Activated B cell treated with CpG ODN at 0.5 μM for 24 hours (primary cell): ENCODE data around the gene FSCN2. TPM values are rescaled to one million over a fixed set of nuclear protein-coding genes. Genes with fewer than 3 reads are reported as not detected.

Experiments used
- ATAC-seq: fragments of 200-7000 bp; cut with Tn5 transposase; one replicate; pipeline ENCODE4 v1.10.0; 2021; ENCODE audit warnings: low read depth, mild to moderate bottlenecking, moderate library complexity
- CTCF ChIA-PET: fragments of 350-600 bp; sonication (Branson Sonifier 250); formaldehyde crosslinking; loops from one replicate; lab custom pipeline; 2021; ENCODE audit warnings: antibody characterized with exemption; lab: Charles Lee
- POLR2A ChIA-PET: fragments of 350-600 bp; sonication (Branson Sonifier 250); formaldehyde crosslinking; loops from one replicate; lab custom pipeline; 2021; ENCODE audit warnings: antibody characterized with exemption; lab: Charles Lee
- DNase-seq: peaks from one replicate; pipeline ENCODE4 v3.0.0; 2022
- H3K27ac Mint-ChIP-seq: one replicate; pipeline ENCODE4 v1.8.0; 2020; ENCODE audit warnings: mixed read lengths
- H3K27me3 Mint-ChIP-seq: one replicate; pipeline ENCODE4 v1.8.0; 2021; ENCODE audit warnings: mixed read lengths
- H3K36me3 Mint-ChIP-seq: one replicate; pipeline ENCODE4 v1.8.0; 2021; ENCODE audit warnings: low read depth, mixed read lengths
- H3K4me1 Mint-ChIP-seq: one replicate; pipeline ENCODE4 v1.8.0; 2021; ENCODE audit warnings: mixed read lengths
- H3K4me3 Mint-ChIP-seq: one replicate; pipeline ENCODE4 v1.8.0; 2020; ENCODE audit warnings: mild to moderate bottlenecking, mixed read lengths
- H3K9me3 Mint-ChIP-seq: one replicate; pipeline ENCODE4 v1.8.0; 2020; ENCODE audit warnings: mixed read lengths
- intact Hi-C: fragments of 100-400 bp; cut with micrococcal nuclease; formaldehyde crosslinking; loops from one replicate; pipeline ENCODE4 v1.15.1; 2024
- total RNA-seq: library from RNA; stranded (reverse); gene quantifications from 2 replicates; pipeline ENCODE4 v1.2.3, GENCODE V29; 2022
- TF ChIP-seq, protein P1 (sequence below): fragments of 200-600 bp; IDR thresholded peaks from one replicate; pipeline ENCODE4 v1.8.0; 2022; ENCODE audit warnings: antibody characterized with exemption, mild to moderate bottlenecking

FSCN2 gene
- total RNA-seq, 1 donor from 2014 or later: 5.5 TPM

DNA sequence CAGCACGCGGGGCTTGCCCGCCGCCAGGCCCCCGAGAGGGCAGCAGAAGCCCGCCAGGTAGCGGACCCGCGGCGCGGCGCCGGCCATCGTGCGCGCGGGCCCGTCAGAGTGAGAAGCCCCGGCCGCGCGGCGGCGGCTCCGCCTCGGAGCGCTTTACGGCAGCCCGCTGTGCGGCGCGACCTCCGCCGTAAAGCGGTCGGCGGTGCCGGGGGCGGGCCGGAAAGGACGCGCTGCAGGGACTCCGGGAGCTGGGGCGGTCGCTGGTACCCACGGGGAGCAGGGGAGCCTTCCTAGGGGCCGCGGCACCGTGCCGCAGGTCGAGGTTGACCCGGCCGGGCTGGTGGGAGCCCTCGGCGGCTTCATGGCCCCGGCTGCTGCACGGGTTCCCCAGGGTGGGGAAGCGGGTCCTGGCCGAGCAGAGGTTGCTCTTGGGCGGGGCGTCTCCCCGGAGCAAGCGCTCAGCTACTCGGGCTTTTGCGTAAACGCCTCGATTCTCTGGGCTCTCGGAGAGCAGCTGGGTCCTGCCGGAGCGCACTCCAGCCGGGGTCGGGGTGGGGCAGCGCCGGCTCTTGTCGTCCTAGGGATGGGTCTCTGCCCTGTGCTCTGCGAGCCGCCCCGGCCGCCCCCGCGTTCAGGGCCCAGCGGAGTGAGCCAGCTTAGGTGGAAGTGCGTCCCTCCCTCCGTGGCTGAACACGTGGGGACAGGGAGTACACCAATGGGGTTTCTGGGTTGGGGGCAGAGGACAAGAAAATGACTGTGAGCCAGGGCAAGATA, 24.3 kb downstream of the FSCN2 start, which contains the start of gene FAAP100:
FAAP100 (minus strand) TSS at position 110 of the 774 bp plus-strand sequence; CDS start at position 87, 23 bp downstream.
- TF ChIP-seq, protein P1, sequence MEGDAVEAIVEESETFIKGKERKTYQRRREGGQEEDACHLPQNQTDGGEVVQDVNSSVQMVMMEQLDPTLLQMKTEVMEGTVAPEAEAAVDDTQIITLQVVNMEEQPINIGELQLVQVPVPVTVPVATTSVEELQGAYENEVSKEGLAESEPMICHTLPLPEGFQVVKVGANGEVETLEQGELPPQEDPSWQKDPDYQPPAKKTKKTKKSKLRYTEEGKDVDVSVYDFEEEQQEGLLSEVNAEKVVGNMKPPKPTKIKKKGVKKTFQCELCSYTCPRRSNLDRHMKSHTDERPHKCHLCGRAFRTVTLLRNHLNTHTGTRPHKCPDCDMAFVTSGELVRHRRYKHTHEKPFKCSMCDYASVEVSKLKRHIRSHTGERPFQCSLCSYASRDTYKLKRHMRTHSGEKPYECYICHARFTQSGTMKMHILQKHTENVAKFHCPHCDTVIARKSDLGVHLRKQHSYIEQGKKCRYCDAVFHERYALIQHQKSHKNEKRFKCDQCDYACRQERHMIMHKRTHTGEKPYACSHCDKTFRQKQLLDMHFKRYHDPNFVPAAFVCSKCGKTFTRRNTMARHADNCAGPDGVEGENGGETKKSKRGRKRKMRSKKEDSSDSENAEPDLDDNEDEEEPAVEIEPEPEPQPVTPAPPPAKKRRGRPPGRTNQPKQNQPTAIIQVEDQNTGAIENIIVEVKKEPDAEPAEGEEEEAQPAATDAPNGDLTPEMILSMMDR: no peak
- intact Hi-C loops: loop anchor here (1.0 to 5.0 kb wide), 7 partner anchors 9 to 300 kb away; partner anchors contain the start of genes ACTG1 and SLC38A10
- Mint-ChIP-seq H3K4me1 (peaks cover 45% of the 10 kb centered on the region), H3K27me3 (no peaks in the 10 kb centered on the region), H3K27ac (peak within 1 kb of the TSS; percentile 92), H3K4me3 (peak within 1 kb of the TSS; percentile 91), H3K36me3 (peaks cover 43% of the 10 kb centered on the region), H3K9me3 (no peaks in the 10 kb centered on the region)
- peak; percentile 64 for ATAC-seq
- ChIA-PET CTCF (interaction anchor here (0.9 to 2.7 kb wide), 4 partner anchors 33 to 267 kb away, joined by 4 to 7 read pairs (median 4); no protein-coding TSS in a partner anchor), POLR2A (interaction anchor here (0.7 to 8.1 kb wide), 16 partner anchors 9 to 319 kb away, joined by 3 to 188 read pairs (median 4); partner anchors contain the start of genes ACTG1, ARHGDIA, NDUFAF8 and SLC38A10)
- peak; percentile 91 for DNase-seq

DNA sequence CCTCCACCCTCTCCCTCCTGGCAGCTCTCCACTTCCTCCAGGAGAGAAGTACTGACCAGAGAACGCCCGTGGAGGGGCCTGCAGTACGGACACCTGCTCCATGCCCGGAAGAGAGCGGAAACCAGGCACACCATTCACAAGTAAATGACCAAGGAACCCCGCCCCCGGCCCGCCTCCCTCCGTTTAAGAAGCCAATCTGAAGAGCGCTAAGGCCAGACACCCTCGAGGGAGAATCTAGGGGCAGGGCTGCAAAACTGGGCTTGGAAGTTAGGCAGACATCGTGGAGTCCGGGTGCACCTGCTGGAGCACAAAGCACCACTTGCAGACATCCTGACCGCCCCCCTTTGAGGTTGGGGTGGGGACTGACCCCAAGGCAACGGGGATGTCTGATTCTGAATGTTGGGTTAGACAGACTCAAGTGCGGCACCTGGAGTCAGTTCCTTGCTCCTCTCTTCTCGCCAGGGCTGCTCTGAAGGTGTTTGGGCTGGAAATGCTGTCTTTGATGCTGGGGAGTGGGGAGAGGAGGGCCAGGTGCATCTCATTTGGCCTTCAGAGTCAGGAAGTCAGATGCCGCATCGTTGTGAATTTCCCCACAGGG, 24.9 kb downstream of the FSCN2 start:
- ATAC-seq (peak; percentile 71), DNase-seq (no peak)
- no peaks in the 10 kb centered on the region for H3K27me3 Mint-ChIP-seq
- H3K4me3 Mint-ChIP-seq: peak overlapping the region; percentile 91
- H3K4me1 Mint-ChIP-seq: peaks cover 45% of the 10 kb centered on the region
- POLR2A ChIA-PET: interaction anchor here (0.5 to 8.1 kb wide), 11 partner anchors 8 to 865 kb away, joined by 3 to 188 read pairs (median 6); partner anchors contain the start of genes ACTG1, NDUFAF8, SLC38A10 and TEPSIN
- peak overlapping the region; percentile 92 for H3K27ac Mint-ChIP-seq
- TF ChIP-seq, protein P1: no peak
- peaks cover 44% of the 10 kb centered on the region for H3K36me3 Mint-ChIP-seq
- CTCF ChIA-PET: interaction anchor here (0.9 to 2.7 kb wide), 4 partner anchors 34 to 267 kb away, joined by 4 to 7 read pairs (median 4); no protein-coding TSS in a partner anchor
- intact Hi-C loops: loop anchor here (1.0 to 5.0 kb wide), 6 partner anchors 8 to 301 kb away; partner anchors contain the start of genes ACTG1 and SLC38A10
- no peaks in the 10 kb centered on the region for H3K9me3 Mint-ChIP-seq

DNA sequence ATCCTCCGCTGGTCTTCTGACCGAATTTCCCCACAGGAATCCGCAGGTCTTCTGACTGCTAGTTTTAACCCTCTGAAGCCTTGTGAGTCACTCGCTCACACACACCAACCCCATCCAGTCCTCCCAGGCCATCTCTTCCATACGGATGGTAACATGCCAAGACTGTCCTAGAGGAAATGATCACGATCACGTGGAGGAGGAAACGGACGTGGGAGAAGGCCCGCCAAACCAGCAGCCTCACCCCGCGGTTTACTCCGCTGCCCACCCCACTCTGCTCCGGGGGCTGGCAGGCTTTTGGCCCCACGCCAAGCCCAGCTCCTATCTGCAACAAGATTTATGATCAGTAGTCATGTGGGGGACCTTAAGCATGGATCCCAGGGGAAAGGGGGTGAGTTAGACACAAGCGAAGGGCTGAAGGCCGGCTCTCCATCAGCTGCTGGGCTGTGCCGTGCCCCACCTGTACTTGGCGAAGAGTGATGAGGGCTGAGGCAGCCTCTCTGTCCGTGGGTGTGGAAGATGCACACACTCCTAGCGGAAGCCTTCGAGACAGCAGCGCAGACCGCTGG, 25.5 kb downstream of the FSCN2 start:
- ATAC-seq: no peak
- H3K9me3 Mint-ChIP-seq: no peaks in the 10 kb centered on the region
- H3K27me3 Mint-ChIP-seq: no peaks in the 10 kb centered on the region
- peaks cover 45% of the 10 kb centered on the region for H3K36me3 Mint-ChIP-seq
- no peak for DNase-seq
- ChIA-PET POLR2A (interaction anchor here (0.5 to 8.1 kb wide), 3 partner anchors 40 to 864 kb away, joined by 6 to 188 read pairs (median 7); partner anchors contain the start of gene ACTG1), CTCF (no interaction called here)
- peak overlapping the region; percentile 92 for H3K27ac Mint-ChIP-seq
- H3K4me1 Mint-ChIP-seq: peaks cover 45% of the 10 kb centered on the region
- intact Hi-C loops: loop anchor here (1.0 to 5.0 kb wide), 6 partner anchors 8 to 301 kb away; partner anchors contain the start of genes ACTG1 and SLC38A10
- peak overlapping the region; percentile 91 for H3K4me3 Mint-ChIP-seq
- TF ChIP-seq, protein P1: no peak

DNA sequence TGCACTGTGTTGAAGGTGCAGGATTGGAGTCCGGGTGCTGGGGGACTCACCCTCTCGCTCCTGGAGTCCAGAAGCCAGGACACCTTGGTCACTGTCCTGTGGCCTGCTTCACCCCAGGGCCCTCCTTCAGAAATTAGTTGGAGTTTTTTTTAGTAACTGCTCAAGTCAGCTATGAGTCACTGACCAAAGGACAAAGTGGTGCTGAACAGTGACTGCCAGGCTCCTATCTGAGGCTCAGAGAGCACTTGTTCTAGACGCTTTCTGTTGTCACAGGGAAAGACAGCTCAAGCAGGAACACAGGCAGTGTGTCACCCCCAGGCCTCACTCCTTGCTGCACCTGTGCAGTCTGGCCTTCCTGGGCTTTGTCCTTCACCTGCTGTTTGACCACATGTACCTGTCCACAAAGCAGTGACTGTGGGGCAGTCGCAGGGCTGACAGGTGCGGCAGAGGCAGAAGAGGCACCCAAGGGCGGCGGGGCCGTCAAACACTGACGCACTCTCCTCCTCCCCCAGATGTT, 28.1 kb downstream of the FSCN2 start:
- Mint-ChIP-seq H3K27me3 (no peaks in the 10 kb centered on the region), H3K27ac (no peak overlapping the region), H3K4me3 (no peak overlapping the region), H3K36me3 (peaks cover 36% of the 10 kb centered on the region), H3K9me3 (no peaks in the 10 kb centered on the region), H3K4me1 (peaks cover 42% of the 10 kb centered on the region)
- intact Hi-C loops: no loop called here
- no peak for DNase-seq
- POLR2A ChIA-PET: interaction anchor here (0.8 to 8.1 kb wide), 2 partner anchors 42 kb away, joined by 3 to 188 read pairs; partner anchors contain the start of gene ACTG1
- TF ChIP-seq, protein P1: no peak
- no peak for ATAC-seq
- CTCF ChIA-PET: interaction anchor here (2.2 kb wide), 1 partner anchor 38 kb away, joined by 5 read pairs; no protein-coding TSS in a partner anchor
